ENCODE results near the gene STING1.
A peak's percentile ranks its signal among the peaks of the same experiment; 100 is the strongest.

STING1 gene

DNA sequence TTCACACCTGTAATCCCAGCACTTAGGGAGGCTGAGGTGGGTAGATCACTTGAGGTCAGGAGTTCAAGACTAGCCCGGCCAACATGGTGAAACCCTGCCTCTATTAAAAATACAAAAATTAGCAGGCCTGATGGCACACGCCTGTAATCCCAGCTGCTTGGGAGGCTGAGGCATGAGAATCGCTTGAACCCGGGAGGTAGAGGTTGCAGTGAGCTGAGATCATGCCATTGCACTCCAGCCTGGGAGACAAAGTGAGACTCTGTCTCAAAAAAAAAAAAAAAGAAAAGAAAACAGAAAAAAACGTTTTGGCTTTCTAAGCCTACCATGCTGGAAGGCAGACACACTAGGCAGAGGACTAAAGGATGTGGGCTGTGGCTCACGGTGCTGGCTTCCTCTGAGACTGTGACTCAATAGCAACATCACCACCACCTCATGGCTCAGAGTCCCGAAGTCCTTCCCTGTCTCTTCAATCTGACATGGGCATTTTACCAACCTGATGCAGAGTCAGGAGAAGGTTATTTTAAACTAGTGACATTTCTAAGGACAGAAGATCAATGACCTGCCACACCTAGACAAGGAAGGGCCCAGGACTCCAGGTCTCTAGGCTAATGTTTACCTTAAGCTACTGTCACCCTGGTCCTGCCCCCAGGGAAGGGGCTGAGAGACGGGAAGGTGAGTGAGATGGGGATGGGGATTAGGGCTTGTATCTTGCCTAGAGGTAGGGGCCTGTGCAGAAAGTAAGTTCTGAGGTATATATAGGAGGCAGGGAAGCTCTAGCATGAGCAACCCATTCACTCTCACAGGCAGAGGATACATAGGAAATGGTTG lies 23.8 kb downstream of the STING1 start:
- H3K4me3 ChIP-seq (ENCODE audit: low read depth, low read length): no peak overlapping the region
- peak; percentile 91 for DNase-seq (ENCODE audit: low read depth, low spot score)
- in situ Hi-C loops (cut with HindIII; ENCODE audit: low sequenced_read_pairs): no loop called here
- TF ChIP-seq, protein P1, sequence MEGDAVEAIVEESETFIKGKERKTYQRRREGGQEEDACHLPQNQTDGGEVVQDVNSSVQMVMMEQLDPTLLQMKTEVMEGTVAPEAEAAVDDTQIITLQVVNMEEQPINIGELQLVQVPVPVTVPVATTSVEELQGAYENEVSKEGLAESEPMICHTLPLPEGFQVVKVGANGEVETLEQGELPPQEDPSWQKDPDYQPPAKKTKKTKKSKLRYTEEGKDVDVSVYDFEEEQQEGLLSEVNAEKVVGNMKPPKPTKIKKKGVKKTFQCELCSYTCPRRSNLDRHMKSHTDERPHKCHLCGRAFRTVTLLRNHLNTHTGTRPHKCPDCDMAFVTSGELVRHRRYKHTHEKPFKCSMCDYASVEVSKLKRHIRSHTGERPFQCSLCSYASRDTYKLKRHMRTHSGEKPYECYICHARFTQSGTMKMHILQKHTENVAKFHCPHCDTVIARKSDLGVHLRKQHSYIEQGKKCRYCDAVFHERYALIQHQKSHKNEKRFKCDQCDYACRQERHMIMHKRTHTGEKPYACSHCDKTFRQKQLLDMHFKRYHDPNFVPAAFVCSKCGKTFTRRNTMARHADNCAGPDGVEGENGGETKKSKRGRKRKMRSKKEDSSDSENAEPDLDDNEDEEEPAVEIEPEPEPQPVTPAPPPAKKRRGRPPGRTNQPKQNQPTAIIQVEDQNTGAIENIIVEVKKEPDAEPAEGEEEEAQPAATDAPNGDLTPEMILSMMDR (IDR thresholded peaks at IDR 0.05; ENCODE audit: low read depth, low read length): no peak

DNA sequence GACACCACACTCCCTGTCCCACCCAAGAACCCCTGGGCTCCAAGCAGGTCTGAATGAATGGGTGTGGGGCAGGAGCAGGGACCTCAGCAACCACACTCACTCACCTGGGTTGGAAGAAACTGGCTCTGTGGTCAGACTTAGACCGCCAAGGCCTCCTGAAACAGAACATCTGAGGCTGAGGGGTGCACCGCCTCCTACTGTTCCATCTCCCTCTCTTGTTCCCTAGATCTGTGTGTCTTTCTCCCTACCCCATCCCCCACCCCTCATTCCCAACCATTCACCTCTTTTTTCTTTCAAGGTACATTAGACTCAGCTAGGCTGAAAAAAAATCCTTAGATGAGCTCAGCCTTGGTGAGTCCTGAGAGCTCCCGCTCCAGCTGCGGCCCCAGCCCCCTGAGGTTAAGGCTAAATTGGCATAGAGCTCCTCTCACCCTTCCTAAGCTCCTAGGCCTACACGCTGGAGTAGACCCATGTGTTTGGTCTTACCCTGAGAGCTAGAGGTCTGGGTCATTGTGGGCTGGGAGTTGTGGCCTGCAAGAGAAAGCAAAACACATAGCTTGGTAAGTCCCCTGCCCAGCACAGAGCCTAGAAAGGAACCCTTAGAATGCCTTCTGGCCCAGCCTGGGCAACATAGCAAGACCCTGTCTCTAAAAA lies 24.8 kb downstream of the STING1 start:
- in situ Hi-C loops (cut with HindIII; ENCODE audit: low sequenced_read_pairs): no loop called here
- H3K4me3 ChIP-seq (ENCODE audit: low read depth, low read length): no peak overlapping the region
- no peak for DNase-seq (ENCODE audit: low read depth, low spot score)
- TF ChIP-seq, protein P1 (IDR thresholded peaks at IDR 0.05; ENCODE audit: low read depth, low read length): no peak

DNA sequence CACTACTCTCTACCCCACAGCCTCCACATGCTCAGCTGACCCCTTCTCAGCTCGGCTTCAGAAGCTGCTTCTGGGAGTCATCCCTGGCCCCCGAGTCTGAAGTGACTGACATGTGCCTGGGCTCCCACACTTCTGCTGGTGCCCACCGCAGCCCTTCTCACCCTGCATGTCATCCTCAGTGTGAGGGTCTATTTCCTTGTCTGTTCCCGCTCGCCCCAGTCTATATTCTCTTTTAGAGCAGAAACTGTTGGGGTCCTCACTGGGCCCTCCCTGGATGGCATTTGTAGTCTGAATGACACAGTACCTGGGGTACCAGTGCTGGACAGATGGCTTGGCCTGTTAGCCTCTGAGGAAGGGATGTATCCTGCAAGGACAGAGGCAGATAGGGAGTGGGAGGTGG lies 25.3 kb downstream of the STING1 start:
- no peak for DNase-seq (ENCODE audit: low read depth, low spot score)
- in situ Hi-C loops (cut with HindIII; ENCODE audit: low sequenced_read_pairs): no loop called here
- TF ChIP-seq, protein P1 (IDR thresholded peaks at IDR 0.05; ENCODE audit: low read depth, low read length): no peak

DNA sequence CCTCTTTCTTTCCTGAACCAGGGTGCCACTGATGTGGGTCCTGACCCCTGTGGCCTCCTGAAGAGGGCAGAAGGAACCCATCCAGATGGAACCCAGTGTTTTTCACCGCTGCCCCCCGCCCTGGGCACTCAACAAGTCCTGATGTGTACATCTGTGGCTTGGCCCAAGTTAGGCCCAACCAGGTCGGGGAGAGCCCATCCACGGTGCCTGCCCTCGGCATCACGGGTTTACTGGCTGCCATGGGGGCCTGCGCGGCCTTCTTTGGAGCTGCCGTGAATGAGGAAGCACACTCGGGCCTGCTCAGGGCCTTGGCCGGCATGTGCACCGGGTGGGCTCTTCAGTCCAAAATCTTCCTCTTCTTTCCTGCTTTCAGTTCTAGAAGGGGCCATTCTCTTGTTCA lies 25.8 kb downstream of the STING1 start:
- TF ChIP-seq, protein P1 (IDR thresholded peaks at IDR 0.05; ENCODE audit: low read depth, low read length): no peak
- DNase-seq (ENCODE audit: low read depth, low spot score): no peak
- no peak overlapping the region for H3K4me3 ChIP-seq (ENCODE audit: low read depth, low read length)
- in situ Hi-C loops (cut with HindIII; ENCODE audit: low sequenced_read_pairs): no loop called here

More for the DNA sequence above, 25.3 kb downstream of the STING1 start:
- no peak overlapping the region for H3K4me3 ChIP-seq (ENCODE audit: low read depth, low read length)

DNA sequence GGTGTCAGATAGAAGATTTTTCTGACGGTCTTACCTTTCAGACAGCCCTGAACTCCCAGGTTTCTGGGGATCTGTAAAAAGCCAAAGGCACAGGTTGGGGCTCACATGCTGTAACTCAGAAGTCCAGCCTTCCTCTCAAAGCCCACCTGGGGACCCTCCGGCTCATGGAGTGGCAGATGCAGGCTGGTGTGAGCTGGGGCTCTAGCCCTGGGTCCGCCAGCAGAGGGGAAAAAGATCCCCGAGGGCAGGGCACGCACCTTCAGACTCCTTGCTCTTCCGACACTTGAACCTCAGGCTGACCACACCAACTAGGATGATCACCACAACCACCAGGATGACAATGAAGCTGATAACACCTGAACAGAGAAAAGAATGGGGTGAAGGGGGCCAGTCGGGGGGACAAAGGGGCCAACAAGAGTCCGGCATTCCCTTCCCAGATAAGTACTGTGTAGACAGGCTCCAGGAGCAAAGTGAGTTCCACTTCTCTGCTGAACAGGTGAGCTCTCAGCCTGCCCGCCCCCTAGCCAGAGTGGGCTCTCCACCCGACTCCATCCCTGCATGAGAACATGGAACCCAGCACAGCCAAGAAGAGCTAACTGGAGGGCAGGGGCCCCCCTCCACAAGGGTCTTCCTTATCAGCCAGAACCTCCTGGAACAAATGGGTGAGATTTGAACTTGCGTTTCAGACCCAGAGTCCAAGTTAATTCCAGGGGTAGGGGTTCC lies 27.8 kb downstream of the STING1 start:
- DNase-seq (ENCODE audit: low read depth, low spot score): no peak
- TF ChIP-seq, protein P1 (IDR thresholded peaks at IDR 0.05; ENCODE audit: low read depth, low read length): no peak
- in situ Hi-C loops (cut with HindIII; ENCODE audit: low sequenced_read_pairs): no loop called here
- no peak overlapping the region for H3K4me3 ChIP-seq (ENCODE audit: low read depth, low read length)

DNA sequence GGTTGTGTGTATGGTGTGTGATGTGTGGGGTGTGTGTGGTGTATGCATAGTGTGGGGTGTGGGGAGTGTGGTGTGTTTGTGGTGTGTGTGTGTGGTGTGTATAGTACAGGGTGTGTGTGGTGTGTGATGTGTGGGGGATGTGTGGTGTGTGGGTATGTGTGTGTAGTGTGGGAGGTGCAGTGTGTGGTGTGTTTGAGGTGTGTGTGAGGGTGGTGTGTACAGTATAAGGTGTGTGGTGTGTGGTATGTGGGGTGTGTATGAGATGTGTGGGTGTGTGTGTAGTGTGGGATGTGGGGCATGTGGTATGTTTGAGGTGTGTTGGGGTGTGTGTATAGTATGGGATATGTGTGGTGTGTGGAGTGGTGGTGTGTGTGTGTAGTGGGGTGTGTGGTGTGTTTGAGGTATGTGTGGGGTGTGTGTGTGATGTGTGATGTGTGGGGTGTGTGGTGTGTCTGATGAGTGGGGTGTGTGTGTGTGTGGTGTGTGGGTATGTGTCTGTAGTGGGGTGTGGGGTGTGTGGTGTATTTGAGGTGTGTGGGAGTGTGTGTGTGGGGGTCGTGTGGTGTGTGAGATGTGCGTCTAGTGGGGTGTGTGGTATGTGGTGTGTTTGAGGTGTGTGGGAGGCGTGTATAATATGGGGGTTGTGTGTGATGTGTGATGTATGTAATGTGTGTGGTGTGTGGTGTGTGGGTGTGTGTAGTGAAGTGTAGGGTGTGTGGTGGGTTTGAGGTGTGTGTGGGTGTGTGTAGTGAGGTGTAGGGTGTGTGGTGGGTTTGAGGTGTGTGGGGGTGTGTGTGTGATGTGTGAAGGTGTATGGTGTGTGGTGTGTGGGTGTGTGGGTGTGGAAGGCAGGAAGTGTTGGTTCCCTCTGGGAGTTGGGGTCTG lies 28.6 kb downstream of the STING1 start:
- in situ Hi-C loops (cut with HindIII; ENCODE audit: low sequenced_read_pairs): no loop called here
- TF ChIP-seq, protein P1 (IDR thresholded peaks at IDR 0.05; ENCODE audit: low read depth, low read length): no peak
- no peak overlapping the region for H3K4me3 ChIP-seq (ENCODE audit: low read depth, low read length)
- DNase-seq (ENCODE audit: low read depth, low spot score): no peak
